NT2/D1 (cell line): ENCODE measurements around the gene GRM7.

ENCODE experiments used
- SUZ12 ChIP-seq: IDR thresholded peaks from 2 replicates; pipeline ENCODE4 v1.6.1; 2011; ENCODE audit not compliant: insufficient read length, insufficient read depth; ENCODE audit errors: extremely low read depth
- ZNF274 ChIP-seq: IDR thresholded peaks from 2 replicates; pipeline ENCODE4 v1.6.1; 2011; ENCODE audit warnings: mild to moderate bottlenecking, low read depth, low read length

GRCh38 chr3:6929918-6930317, 69.0 kb downstream of the GRM7 start:
- TF ChIP-seq SUZ12 (no peak), ZNF274 (no peak)
